HG03045 (cell line): ENCODE data around the gene KCNJ15.

ENCODE experiments used
- ATAC-seq: cut with Tn5 transposase; IDR thresholded peaks from one replicate; pipeline ENCODE4 v1.9.1; 2021; ENCODE audit warnings: mild to moderate bottlenecking, moderate library complexity; ENCODE audit not compliant: unreplicated experiment

Gene KCNJ15

GRCh38 chr21:38325216-38325615, 68.4 kb downstream of the KCNJ15 start:
- no peak for ATAC-seq

- ATAC-seq = no peak
These were observed 69.1 kb downstream of the KCNJ15 start for GRCh38 chr21:38325731-38326420.

DNA sequence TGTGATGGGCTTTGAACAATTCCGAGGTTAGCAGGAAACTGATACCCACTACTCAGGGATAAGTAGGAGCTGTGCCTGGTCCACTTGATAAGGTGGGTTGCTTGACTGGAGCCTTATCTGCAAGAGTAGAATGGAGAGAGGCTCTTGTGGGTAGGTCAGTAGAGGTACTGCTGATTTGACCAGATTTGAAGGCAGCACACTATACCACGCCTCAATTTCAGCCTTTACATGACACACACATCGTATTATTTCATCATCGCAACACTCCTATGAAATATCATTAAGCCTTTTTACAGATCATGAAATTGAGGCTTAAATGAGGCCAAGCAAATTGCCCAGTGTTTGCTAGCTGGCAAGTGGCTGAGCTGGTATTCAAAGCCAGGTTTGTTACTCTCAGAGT, 69.6 kb downstream of the KCNJ15 start:
- ATAC-seq = no peak

- ATAC-seq = no peak
These were observed 70.1 kb downstream of the KCNJ15 start for GRCh38 chr21:38326899-38327298.

DNA sequence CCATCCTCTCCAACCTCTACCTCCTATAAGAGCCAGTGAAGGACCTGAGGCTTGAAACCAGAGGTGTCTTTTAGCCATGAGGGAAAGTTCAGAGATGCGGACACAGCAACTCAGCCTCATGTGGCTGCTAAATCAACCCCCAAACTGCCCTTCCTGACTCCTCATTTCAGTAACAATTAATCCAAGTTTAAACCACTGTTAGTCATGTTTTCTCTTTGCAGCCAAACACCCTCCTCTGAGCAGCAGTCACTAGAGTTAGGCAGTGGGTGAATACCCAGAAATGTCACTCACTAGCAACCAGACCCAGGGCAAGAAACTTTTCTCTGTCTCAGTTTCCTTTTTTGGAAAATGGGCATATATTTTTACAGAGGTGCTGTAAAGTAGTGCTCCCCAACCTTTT, 71.2 kb downstream of the KCNJ15 start:
- ATAC-seq = no peak

DNA sequence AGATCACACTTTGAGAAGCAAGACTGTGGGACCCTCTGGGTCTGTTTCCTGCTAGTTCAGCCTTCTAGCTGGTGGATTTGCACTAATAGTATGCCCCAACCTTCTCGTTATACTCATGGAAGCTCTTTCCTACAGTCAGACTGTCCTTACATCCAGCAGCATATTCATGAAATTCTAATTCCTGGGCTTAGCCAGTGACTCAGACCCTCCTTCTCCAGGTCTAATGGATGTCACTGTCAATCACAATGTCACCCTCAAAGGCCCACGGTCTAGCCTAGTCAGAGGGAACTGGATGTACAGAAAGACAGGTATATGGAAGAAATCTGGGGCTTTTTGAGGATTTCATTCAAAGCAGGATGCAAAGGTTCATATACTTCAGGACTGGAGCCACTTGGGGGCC, 72.4 kb downstream of the KCNJ15 start:
- ATAC-seq = no peak

- ATAC-seq = no peak
These were observed 73.9 kb downstream of the KCNJ15 start for GRCh38 chr21:38330666-38331065.

DNA sequence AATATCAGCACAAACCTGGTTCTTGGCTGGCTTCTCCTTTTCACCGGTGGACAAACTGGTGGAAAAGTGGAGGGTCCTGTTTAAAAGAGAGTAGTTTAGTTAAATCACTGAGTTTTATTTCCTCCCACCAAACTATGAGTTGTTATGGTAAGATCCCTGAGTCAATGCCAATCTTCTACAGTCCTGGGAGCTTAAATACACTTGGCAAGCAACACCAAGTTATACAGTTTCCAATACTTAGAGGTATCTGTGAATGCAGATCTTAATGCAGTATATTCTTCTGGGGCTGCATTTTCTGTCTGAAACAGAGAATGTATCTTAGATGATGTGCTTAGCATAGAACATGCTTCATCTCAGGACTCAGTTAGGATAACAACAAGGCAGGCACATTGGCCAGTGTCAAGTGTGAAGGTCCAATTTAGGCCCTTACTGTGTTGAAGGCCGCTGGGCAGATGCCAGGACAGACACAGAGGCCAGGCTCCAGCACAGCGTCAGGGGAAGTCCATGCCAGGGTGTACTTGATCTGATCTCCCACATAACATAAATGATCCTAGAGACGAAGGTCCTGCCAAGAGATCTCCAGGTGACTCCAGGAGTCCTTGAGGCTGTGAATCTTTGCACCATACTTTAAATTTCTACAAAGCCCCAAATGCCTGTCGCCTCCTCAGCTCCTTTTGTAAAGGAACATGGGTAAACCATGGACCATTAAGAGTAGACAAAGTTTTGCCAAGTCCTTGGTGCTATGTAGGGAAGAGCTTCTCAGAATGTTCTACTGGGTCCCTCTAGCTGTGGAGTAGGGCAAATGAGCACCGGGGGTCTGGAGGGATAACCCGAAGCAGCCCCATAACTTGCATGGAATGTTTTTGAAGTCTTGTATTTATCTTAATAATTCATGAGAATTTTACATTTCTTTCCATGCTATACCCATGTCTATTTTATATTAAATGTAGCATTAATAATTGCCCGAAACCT, 76.8 kb downstream of the KCNJ15 start:
- no peak for ATAC-seq

GRCh38 chr21:38334866-38335265, 78.1 kb downstream of the KCNJ15 start:
- no peak for ATAC-seq

- no peak for ATAC-seq
These were observed 81.0 kb downstream of the KCNJ15 start for GRCh38 chr21:38337793-38338192.

DNA sequence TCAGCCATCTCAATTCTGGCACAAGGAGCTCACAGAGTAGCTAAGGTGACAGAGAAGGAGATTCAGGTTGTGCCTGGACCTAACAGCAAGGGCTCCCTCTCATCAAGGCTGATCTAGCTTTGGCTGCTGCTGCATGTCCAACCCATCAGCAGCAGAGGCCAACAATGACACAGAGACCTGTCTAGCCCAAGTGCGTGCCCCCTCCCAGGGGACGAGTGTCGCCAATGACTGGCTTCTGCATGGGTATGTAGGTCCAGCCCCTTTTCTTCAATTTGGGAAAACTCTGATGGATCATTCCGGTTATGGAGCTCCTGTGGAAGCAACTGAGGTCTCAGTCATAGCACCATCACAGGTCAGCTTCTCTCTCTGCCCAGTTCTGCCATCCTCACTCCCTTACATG, 83.3 kb downstream of the KCNJ15 start:
- ATAC-seq = no peak

GRCh38 chr21:38341546-38342012, 84.8 kb downstream of the KCNJ15 start:
- no peak for ATAC-seq

GRCh38 chr21:38342739-38343138, 85.9 kb downstream of the KCNJ15 start:
- no peak for ATAC-seq

DNA sequence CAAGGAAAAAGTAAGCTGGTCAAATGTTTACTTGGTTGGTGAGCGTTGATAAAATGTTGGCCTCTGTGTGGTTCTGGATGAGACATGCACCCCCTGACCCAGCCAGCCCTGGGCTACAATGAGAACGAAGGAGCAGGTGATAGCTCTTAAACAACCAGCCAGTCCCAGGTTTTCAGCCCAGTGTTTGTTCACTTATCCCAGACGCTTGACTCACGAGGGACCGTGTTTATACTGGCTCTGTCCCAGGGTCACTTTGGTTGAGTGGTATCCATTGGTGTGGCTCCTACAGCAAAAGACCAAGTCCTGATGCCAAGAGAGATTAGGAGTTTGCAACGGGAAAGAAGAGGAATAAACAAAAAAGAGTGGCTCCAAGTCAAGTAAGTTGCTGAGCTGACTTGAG, 86.9 kb downstream of the KCNJ15 start:
- no peak for ATAC-seq

DNA sequence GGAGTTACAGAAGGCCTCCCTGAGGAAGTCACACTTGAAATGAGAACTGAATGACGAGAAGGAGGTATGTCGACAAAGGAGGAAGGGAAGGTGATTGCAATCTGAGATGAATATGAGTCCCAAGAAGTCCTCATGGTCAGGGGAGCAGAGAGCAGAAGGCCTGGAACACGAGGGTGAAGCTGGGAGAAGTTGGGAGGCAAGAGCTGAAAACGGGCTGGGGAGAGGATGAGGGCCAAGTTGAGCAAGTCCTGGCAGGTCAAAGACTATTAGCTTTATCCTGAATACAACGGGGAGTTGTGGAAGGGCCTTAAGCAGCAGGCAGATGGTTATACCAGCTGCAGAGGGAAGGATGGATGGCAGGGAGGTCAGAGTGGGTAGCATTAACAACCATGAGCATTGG, 89.5 kb downstream of the KCNJ15 start:
- ATAC-seq = no peak

GRCh38 chr21:38349111-38349746, 92.4 kb downstream of the KCNJ15 start:
- no peak for ATAC-seq

DNA sequence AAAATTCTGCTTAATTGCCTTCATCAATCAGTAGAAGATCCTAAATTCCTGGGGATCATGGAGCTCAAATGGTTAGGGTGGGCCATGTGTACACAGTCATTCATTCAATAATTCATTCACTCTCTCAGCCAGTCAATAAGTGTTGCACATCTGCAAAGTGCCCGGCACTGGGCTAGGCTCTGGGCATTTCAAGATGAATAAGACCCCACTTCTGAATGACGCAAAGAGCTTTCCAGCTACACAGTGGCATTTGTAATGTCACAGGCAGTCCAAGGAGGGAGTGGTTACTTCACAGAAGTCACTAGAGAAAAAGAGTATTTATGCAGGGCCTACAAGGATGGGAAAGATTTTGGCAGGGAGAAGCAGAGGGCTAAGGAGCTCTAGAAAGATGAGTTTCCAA, 93.2 kb downstream of the KCNJ15 start:
- ATAC-seq = no peak

- no peak for ATAC-seq
These were observed 93.9 kb downstream of the KCNJ15 start for GRCh38 chr21:38350684-38351083.

DNA sequence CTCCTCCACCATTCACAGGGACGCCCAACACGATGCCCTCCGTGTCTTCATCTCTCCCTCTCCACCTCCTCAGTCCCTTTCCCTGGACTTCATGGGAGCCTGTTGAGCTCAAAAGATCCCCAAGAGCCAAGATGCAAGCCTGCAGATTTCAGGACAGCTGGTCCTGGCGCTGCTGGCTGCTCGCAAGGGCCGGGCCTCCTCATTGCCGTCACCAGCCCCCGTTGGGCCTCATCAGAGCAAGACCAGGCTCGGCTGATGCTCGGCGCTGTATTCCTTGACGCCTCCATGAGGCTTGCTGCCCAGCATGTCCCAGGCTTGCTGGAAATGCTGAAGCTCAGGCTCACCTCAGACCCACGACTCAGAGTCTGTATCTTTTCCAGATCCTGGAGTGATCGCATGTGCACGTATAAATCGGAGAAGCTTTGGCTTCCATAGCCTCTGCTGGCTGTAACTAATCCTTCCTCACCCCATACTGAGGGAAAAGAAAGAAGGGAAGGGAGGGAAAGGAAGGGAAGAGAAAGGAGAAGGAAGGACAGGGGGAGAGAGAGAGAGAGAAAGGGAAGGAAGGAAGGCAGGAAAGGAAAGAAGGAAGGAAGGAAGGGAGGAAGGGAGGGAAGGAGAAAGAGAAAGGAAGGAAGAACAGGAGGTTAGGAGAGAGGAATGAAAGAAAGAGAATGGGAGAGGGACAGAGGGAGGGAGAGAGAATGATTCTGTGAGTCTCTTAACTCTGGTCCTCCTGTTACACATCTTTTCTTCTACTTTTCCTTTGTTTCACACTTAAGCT, 94.6 kb downstream of the KCNJ15 start:
- ATAC-seq = no peak

DNA sequence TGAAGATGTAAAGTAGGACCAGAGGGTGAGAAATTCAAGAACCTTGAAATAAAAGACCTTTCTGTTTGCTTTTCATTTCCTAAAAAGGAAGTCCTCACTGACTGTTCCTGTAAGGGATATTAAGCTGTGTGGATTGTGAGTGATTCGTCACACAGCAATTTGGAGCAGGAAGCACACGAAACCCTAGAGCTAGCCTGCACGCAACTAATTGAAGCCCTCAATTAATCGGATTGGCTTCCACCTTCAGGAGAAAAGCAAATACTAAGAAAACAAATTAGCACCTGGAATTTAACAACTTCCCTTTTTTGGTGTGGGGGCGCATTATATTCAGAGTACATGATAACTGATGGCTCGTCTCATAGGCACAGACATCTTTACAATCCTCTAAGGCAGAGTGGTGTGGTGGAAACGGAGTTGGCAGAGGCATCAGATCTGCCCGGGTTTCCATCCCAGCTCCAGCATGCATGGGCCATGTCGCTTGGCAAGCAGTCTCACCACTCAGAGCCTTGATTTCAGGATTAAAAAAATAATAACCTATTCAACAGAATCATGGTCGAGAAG, 95.2 kb downstream of the KCNJ15 start:
- ATAC-seq = no peak
